ENCODE results near the gene CKMT1B.
"Not testable (repeated sequence)": the region's sequence is repeated elsewhere in the genome, so short reads cannot be mapped to it uniquely, and the experiment has no call there.

The CKMT1B gene

GRCh38 chr15:43625106-43625505 lies 31.3 kb downstream of the CKMT1B start:
- no peaks in the 10 kb centered on the region for H4K20me1 ChIP-seq (ENCODE audit: insufficient read depth, low read length, poor library complexity, severe bottlenecking)
- no peak overlapping the region for H3K4me2 ChIP-seq (ENCODE audit: low read depth, low read length, poor library complexity, severe bottlenecking)
- no peaks in the 10 kb centered on the region for H3K9me2 ChIP-seq (replicated peaks; ENCODE audit: low read depth, low read length)
- TF ChIP-seq CTCF (conservative IDR thresholded peaks at IDR 0.05; ENCODE audit: low read length) (no peak), EZH2phosphoT487 (IDR thresholded peaks at IDR 0.05; ENCODE audit: borderline replicate concordance) (no peak)
- no peaks in the 10 kb centered on the region for H3K4me1 ChIP-seq (ENCODE audit: insufficient read depth, low read length, poor library complexity, severe bottlenecking)
- H3K36me3 ChIP-seq (ENCODE audit: insufficient read depth, low read length), result no peaks in the 10 kb centered on the region
- no peak overlapping the region for H3K9ac ChIP-seq (ENCODE audit: low read depth, low read length, poor library complexity, severe bottlenecking)
- no peaks in the 10 kb centered on the region for H3F3A ChIP-seq (ENCODE audit: low read depth)
- no peaks in the 10 kb centered on the region for H3K79me2 ChIP-seq (ENCODE audit: insufficient read depth, low read length)
- no peak overlapping the region for H3K4me3 ChIP-seq (ENCODE audit: low read length, poor library complexity, severe bottlenecking)
- H3K9me3 ChIP-seq (ENCODE audit: insufficient read depth, low read depth, low read length), result no peaks in the 10 kb centered on the region
- H3K27me3 ChIP-seq (ENCODE audit: insufficient read depth, low read length, poor library complexity, severe bottlenecking), result no peaks in the 10 kb centered on the region
- no peak overlapping the region for H2AFZ ChIP-seq (ENCODE audit: low read length)

GRCh38 chr15:43626937-43627336 lies 33.1 kb downstream of the CKMT1B start:
- not testable (repeated sequence) for H3K9me3 ChIP-seq (ENCODE audit: insufficient read depth, low read depth, low read length); H4K20me1 ChIP-seq (ENCODE audit: insufficient read depth, low read length, poor library complexity, severe bottlenecking); H2AFZ ChIP-seq (ENCODE audit: low read length); H3K27me3 ChIP-seq (ENCODE audit: insufficient read depth, low read length, poor library complexity, severe bottlenecking); H3K4me2 ChIP-seq (ENCODE audit: low read depth, low read length, poor library complexity, severe bottlenecking); H3F3A ChIP-seq (ENCODE audit: low read depth); H3K4me1 ChIP-seq (ENCODE audit: insufficient read depth, low read length, poor library complexity, severe bottlenecking); H3K9ac ChIP-seq (ENCODE audit: low read depth, low read length, poor library complexity, severe bottlenecking); H3K36me3 ChIP-seq (ENCODE audit: insufficient read depth, low read length); H3K79me2 ChIP-seq (ENCODE audit: insufficient read depth, low read length); H3K9me2 ChIP-seq (replicated peaks; ENCODE audit: low read depth, low read length); H3K4me3 ChIP-seq (ENCODE audit: low read length, poor library complexity, severe bottlenecking)

- not testable (repeated sequence) for H3K9me2 ChIP-seq (replicated peaks; ENCODE audit: low read depth, low read length); H3F3A ChIP-seq (ENCODE audit: low read depth); H3K27me3 ChIP-seq (ENCODE audit: insufficient read depth, low read length, poor library complexity, severe bottlenecking); H3K79me2 ChIP-seq (ENCODE audit: insufficient read depth, low read length); H2AFZ ChIP-seq (ENCODE audit: low read length); H3K4me1 ChIP-seq (ENCODE audit: insufficient read depth, low read length, poor library complexity, severe bottlenecking); H3K4me3 ChIP-seq (ENCODE audit: low read length, poor library complexity, severe bottlenecking); H4K20me1 ChIP-seq (ENCODE audit: insufficient read depth, low read length, poor library complexity, severe bottlenecking); H3K4me2 ChIP-seq (ENCODE audit: low read depth, low read length, poor library complexity, severe bottlenecking); H3K9me3 ChIP-seq (ENCODE audit: insufficient read depth, low read depth, low read length); H3K36me3 ChIP-seq (ENCODE audit: insufficient read depth, low read length); H3K9ac ChIP-seq (ENCODE audit: low read depth, low read length, poor library complexity, severe bottlenecking)
These were observed 44.8 kb downstream of the CKMT1B start for GRCh38 chr15:43638464-43639204.

All from Loucy (cell line).